GM23338 (cell line): ENCODE data around the gene GRIA3. TPM values are rescaled to one million over a fixed set of nuclear protein-coding genes. Genes with fewer than 3 reads are reported as not detected.

Source experiments
- ATAC-seq: fragments of 200-7000 bp; cut with Tn5 transposase; 3 replicates; pipeline ENCODE4 v1.9.1; 2020
- DNase-seq: peaks from one replicate; pipeline ENCODE4 v3.0.0-alpha.2; 2015; ENCODE audit warnings: low spot score
- H2AFZ ChIP-seq: fragments of 200-600 bp; sonication (generic); 2 replicates; pipeline ENCODE4 v1.8.0; 2016; ENCODE audit warnings: antibody characterized with exemption, mild to moderate bottlenecking, moderate library complexity
- H3F3A ChIP-seq: fragments of 200-600 bp; sonication (generic); replicated peaks from 2 replicates; pipeline ENCODE4 v1.8.0; 2017; ENCODE audit warnings: antibody characterized with exemption, mixed run types, low read depth
- H3K27ac ChIP-seq: fragments of 200-600 bp; sonication (generic); 2 replicates; pipeline ENCODE4 v1.6.1; 2016; ENCODE audit warnings: low read depth
- H3K27me3 ChIP-seq: fragments of 200-600 bp; sonication (generic); 2 replicates; pipeline ENCODE4 v1.8.0; 2016; ENCODE audit warnings: mild to moderate bottlenecking, mixed run types, moderate library complexity; ENCODE audit not compliant: insufficient read depth
- H3K36me3 ChIP-seq: fragments of 200-600 bp; sonication (generic); 2 replicates; pipeline ENCODE4 v1.8.0; 2016; ENCODE audit warnings: mild to moderate bottlenecking; ENCODE audit not compliant: insufficient read depth
- H3K4me1 ChIP-seq: fragments of 200-600 bp; sonication (generic); 2 replicates; pipeline ENCODE4 v1.8.0; 2016; ENCODE audit warnings: mild to moderate bottlenecking, moderate library complexity; ENCODE audit not compliant: insufficient read depth
- H3K4me2 ChIP-seq: fragments of 200-600 bp; sonication (generic); 2 replicates; pipeline ENCODE4 v1.7.1; 2017; ENCODE audit warnings: mixed run types
- H3K4me3 ChIP-seq: fragments of 200-600 bp; sonication (generic); 2 replicates; pipeline ENCODE4 v1.6.1; 2016; ENCODE audit warnings: mixed run types
- H3K79me2 ChIP-seq: fragments of 200-600 bp; sonication (generic); replicated peaks from 2 replicates; pipeline ENCODE4 v1.8.0; 2017; ENCODE audit warnings: mild to moderate bottlenecking; ENCODE audit not compliant: insufficient read depth
- H3K9me2 ChIP-seq: fragments of 200-600 bp; sonication (generic); 2 replicates; pipeline ENCODE4 v1.8.0; 2017; ENCODE audit not compliant: insufficient read depth
- H4K20me1 ChIP-seq: fragments of 200-600 bp; sonication (generic); replicated peaks from 2 replicates; pipeline ENCODE4 v1.8.0; 2017; ENCODE audit warnings: mild to moderate bottlenecking; ENCODE audit not compliant: insufficient read depth
- H3K27ac Mint-ChIP-seq: 2 replicates; pipeline ENCODE4 v1.8.0; 2020; ENCODE audit warnings: inconsistent platforms, mild to moderate bottlenecking, moderate library complexity, mixed read lengths
- H3K27me3 Mint-ChIP-seq: 3 replicates; pipeline ENCODE4 v1.8.0; 2022; ENCODE audit warnings: low read depth, mild to moderate bottlenecking, moderate library complexity, mixed read lengths, inconsistent platforms; ENCODE audit not compliant: insufficient read depth, poor library complexity
- H3K36me3 Mint-ChIP-seq: 3 replicates; pipeline ENCODE4 v1.8.0; 2021; ENCODE audit warnings: low read depth, mild to moderate bottlenecking, inconsistent platforms, moderate library complexity, mixed read lengths
- H3K4me1 Mint-ChIP-seq: 3 replicates; pipeline ENCODE4 v1.8.0; 2020; ENCODE audit warnings: mild to moderate bottlenecking, inconsistent platforms, mixed read lengths
- H3K4me3 Mint-ChIP-seq: 3 replicates; pipeline ENCODE4 v1.8.0; 2021; ENCODE audit warnings: moderate library complexity, mild to moderate bottlenecking, inconsistent platforms, mixed read lengths
- H3K9me3 Mint-ChIP-seq: 3 replicates; pipeline ENCODE4 v1.8.0; 2020; ENCODE audit warnings: moderate library complexity, mild to moderate bottlenecking, inconsistent platforms, mixed read lengths
- CREB1 ChIP-seq: fragments of 250-450 bp; sonication (Bioruptor Pico); IDR thresholded peaks from 2 replicates; pipeline ENCODE4 v1.5.0; 2020; ENCODE audit warnings: low read depth, mild to moderate bottlenecking, moderate library complexity
- CTCF ChIP-seq, 2 experiments: fragments of 200-600 bp in 1 of 2; sonication (generic) in 1 of 2; conservative IDR thresholded peaks; 2 replicates each; pipeline versions ENCODE4 v1.5.1 to v1.6.1; 2016 to 2017; ENCODE audit warnings: antibody characterized with exemption in 2 of 2, low read depth in 2 of 2, mild to moderate bottlenecking in 2 of 2, moderate library complexity in 1 of 2
- ETS1 ChIP-seq: IDR thresholded peaks from 2 replicates; pipeline ENCODE4 v1.6.1; 2016; ENCODE audit warnings: antibody characterized with exemption
- EZH2 ChIP-seq: fragments of 200-600 bp; sonication (generic); IDR thresholded peaks from one replicate; pipeline ENCODE4 v1.8.0; 2017; ENCODE audit warnings: antibody characterized with exemption, mild to moderate bottlenecking, low read depth; ENCODE audit not compliant: unreplicated experiment
- EZH2phosphoT487 ChIP-seq: fragments of 200-600 bp; sonication (generic); IDR thresholded peaks from one replicate; pipeline ENCODE4 v1.8.1; 2018; ENCODE audit warnings: antibody characterized with exemption; ENCODE audit not compliant: unreplicated experiment
- JUNB ChIP-seq: IDR thresholded peaks from one replicate; pipeline ENCODE4 v1.6.1; 2016; ENCODE audit warnings: antibody characterized with exemption; ENCODE audit not compliant: unreplicated experiment
- NANOG ChIP-seq: IDR thresholded peaks from 2 replicates; pipeline ENCODE4 v1.6.1; 2016; ENCODE audit warnings: antibody characterized with exemption, borderline replicate concordance
- POLR2AphosphoS5 ChIP-seq: IDR thresholded peaks from 2 replicates; pipeline ENCODE4 v1.6.1; 2016; ENCODE audit warnings: antibody characterized with exemption, low read depth
- REST ChIP-seq: IDR thresholded peaks from one replicate; pipeline ENCODE4 v1.6.1; 2018; ENCODE audit warnings: antibody characterized with exemption; ENCODE audit not compliant: unreplicated experiment
- STAT1 ChIP-seq: IDR thresholded peaks from one replicate; pipeline ENCODE4 v1.6.1; 2016; ENCODE audit warnings: antibody characterized with exemption; ENCODE audit not compliant: unreplicated experiment
- ZNF114 ChIP-seq: fragments of 250-450 bp; sonication (Bioruptor Pico); IDR thresholded peaks from 2 replicates; pipeline ENCODE4 v1.5.0; 2020; ENCODE audit warnings: mild to moderate bottlenecking, moderate library complexity
- ZNF331 ChIP-seq: fragments of 250-450 bp; sonication (Bioruptor Pico); IDR thresholded peaks from 2 replicates; pipeline ENCODE4 v1.5.0; 2020; ENCODE audit warnings: low read depth, mild to moderate bottlenecking, moderate library complexity
- ZNF462 ChIP-seq: fragments of 250-450 bp; sonication (Bioruptor Pico); IDR thresholded peaks from 2 replicates; pipeline ENCODE4 v1.5.0; 2020; ENCODE audit warnings: mild to moderate bottlenecking, moderate library complexity
- polyA plus RNA-seq: library from polyadenylated mRNA; unstranded; fragments of >200 nt; fragmentation: Nextera tagmentation; extraction: Ambion mirVana; gene quantifications from 2 replicates; pipeline ENCODE4 v1.2.1, GENCODE V29; 2016
- total RNA-seq: library from RNA; depleted of rRNA; stranded (reverse); fragments of >200 nt; shearing (Covaris generic); gene quantifications from 2 replicates; pipeline ENCODE4 v1.2.3, GENCODE V29; 2014

The GRIA3 gene
- total and polyA plus RNA-seq, 2 experiments from 2014 or later = 2.7 to 5.6 TPM

- no peak overlapping the region for H3K27ac ChIP-seq
- no peaks in the 10 kb centered on the region for H3K36me3 ChIP-seq
- Mint-ChIP-seq H3K36me3 (no peaks in the 10 kb centered on the region), H3K27ac (no peak overlapping the region), H3K4me3 (no peak overlapping the region), H3K4me1 (peaks cover 14% of the 10 kb centered on the region; the same call in 2 of the 3 replicates), H3K27me3 (no peaks in the 10 kb centered on the region), H3K9me3 (no peaks in the 10 kb centered on the region)
- DNase-seq = no peak
- no peak overlapping the region for H2AFZ ChIP-seq
- no peaks in the 10 kb centered on the region for H3K9me2 ChIP-seq
- no peaks in the 10 kb centered on the region for H3F3A ChIP-seq
- no peaks in the 10 kb centered on the region for H4K20me1 ChIP-seq
- no peak overlapping the region for H3K4me2 ChIP-seq
- H3K79me2 ChIP-seq = no peaks in the 10 kb centered on the region
- no peak for TF ChIP-seq STAT1
- no peak for TF ChIP-seq REST
- no peak for TF ChIP-seq ZNF114
- no peak for TF ChIP-seq NANOG
- TF ChIP-seq CREB1 (CRISPR knock-in tag) = no peak
- no peak for TF ChIP-seq CTCF (conservative IDR thresholded peaks at IDR 0.05; ENCODE audit: low read depth in 2 of 2)
- TF ChIP-seq ZNF462 (CRISPR knock-in tag) = no peak
- TF ChIP-seq EZH2phosphoT487 = no peak
- no peak for TF ChIP-seq ETS1
- TF ChIP-seq POLR2AphosphoS5 = no peak
- no peak for TF ChIP-seq ZNF331 (CRISPR knock-in tag)
- TF ChIP-seq EZH2 = no peak
- TF ChIP-seq JUNB = no peak
- H3K27me3 ChIP-seq = no peaks in the 10 kb centered on the region
- no peak for ATAC-seq
- no peaks in the 10 kb centered on the region for H3K4me1 ChIP-seq
- H3K4me3 ChIP-seq = no peak overlapping the region
Observed at GRCh38 chrX:123215397-123216089, 31.5 kb downstream of the GRIA3 start.
